Retinal pigment epithelial cell (primary cell): ENCODE results near the gene STN1.

Source experiments
- DNase-seq: peaks from one replicate; pipeline ENCODE4 v3.0.0-alpha.2; 2010; ENCODE audit warnings: low read depth
- H3K4me3 ChIP-seq: 2 replicates; pipeline ENCODE4 v1.5.1; 2011; ENCODE audit warnings: mild to moderate bottlenecking, low read length, control low read depth, moderate library complexity
- CTCF ChIP-seq: conservative IDR thresholded peaks from 2 replicates; pipeline ENCODE4 v1.5.1; 2011; ENCODE audit warnings: low read depth, low read length, control low read depth, inconsistent platforms

STN1 gene

GRCh38 chr10:103890194-103890658 lies 27.8 kb downstream of the STN1 start:
- no peak for DNase-seq
- no peak for TF ChIP-seq CTCF
- H3K4me3 ChIP-seq: no peak overlapping the region

GRCh38 chr10:103889121-103889720 lies 28.8 kb downstream of the STN1 start:
- no peak overlapping the region for H3K4me3 ChIP-seq
- DNase-seq: no peak
- no peak for TF ChIP-seq CTCF

GRCh38 chr10:103888113-103888841 lies 29.7 kb downstream of the STN1 start:
- H3K4me3 ChIP-seq: no peak overlapping the region
- peak; percentile 47 for DNase-seq
- peak; percentile 83 for TF ChIP-seq CTCF

- DNase-seq: no peak
- H3K4me3 ChIP-seq: no peak overlapping the region
- no peak for TF ChIP-seq CTCF
Observed at GRCh38 chr10:103885617-103886016, 32.4 kb downstream of the STN1 start.

- peak; percentile 85 for TF ChIP-seq CTCF
- no peak for DNase-seq
- H3K4me3 ChIP-seq: no peak overlapping the region
Observed at GRCh38 chr10:103884681-103885139, 33.3 kb downstream of the STN1 start.

- no peak overlapping the region for H3K4me3 ChIP-seq
- DNase-seq: no peak
- no peak for TF ChIP-seq CTCF
Observed at GRCh38 chr10:103882285-103883007, 35.5 kb downstream of the STN1 start.
